GM12872 (cell line): ENCODE data around the gene CHID1.

Experiments used
- TF ChIP-seq, protein P1 (sequence below): IDR thresholded peaks from 3 replicates; pipeline ENCODE4 v1.5.1; 2011; ENCODE audit warnings: low read depth, mild to moderate bottlenecking, low read length, moderate library complexity; ENCODE audit not compliant: insufficient read depth

The CHID1 gene

DNA sequence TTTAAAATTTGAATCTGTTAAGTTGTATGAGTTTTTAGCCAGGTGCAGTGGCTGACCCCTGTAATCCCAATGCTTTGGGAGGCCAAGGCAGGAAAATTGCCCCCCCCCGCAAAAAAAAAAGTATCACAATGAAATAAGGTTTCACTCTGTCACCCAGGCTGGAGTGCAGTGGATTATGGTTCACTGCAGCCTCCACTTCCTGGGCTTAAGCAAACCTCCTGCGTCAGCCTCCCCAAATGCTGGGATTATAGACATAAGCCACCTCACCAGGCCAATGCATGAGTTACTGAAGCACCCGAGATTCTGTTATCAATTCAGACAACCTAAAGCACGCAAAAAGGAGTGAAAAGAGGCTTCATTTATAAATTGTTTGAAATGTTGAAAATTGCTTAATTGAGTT, 2.4 kb upstream of the CHID1 start:
- TF ChIP-seq, protein P1, sequence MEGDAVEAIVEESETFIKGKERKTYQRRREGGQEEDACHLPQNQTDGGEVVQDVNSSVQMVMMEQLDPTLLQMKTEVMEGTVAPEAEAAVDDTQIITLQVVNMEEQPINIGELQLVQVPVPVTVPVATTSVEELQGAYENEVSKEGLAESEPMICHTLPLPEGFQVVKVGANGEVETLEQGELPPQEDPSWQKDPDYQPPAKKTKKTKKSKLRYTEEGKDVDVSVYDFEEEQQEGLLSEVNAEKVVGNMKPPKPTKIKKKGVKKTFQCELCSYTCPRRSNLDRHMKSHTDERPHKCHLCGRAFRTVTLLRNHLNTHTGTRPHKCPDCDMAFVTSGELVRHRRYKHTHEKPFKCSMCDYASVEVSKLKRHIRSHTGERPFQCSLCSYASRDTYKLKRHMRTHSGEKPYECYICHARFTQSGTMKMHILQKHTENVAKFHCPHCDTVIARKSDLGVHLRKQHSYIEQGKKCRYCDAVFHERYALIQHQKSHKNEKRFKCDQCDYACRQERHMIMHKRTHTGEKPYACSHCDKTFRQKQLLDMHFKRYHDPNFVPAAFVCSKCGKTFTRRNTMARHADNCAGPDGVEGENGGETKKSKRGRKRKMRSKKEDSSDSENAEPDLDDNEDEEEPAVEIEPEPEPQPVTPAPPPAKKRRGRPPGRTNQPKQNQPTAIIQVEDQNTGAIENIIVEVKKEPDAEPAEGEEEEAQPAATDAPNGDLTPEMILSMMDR, result no peak

DNA sequence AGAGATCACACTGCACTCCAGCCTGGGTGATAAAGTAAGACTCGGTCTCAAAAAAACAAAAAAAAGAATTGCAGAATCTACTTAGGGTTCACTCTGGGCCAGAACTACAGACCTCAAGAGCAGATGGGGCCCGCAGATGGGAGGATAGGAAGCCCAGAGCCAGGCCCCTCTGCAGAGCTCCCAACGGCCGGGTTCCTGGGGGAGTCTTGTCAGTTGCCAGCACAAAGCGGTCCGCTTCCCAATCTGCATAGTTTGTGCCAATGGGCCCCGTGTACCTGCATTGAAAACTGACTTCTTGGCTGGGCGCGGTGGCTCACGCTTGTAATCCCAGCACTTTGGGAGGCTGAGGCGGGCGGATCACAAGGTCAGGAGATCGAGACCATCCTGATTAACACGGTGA, 1.7 kb upstream of the CHID1 start:
- TF ChIP-seq, protein P1, result no peak

DNA sequence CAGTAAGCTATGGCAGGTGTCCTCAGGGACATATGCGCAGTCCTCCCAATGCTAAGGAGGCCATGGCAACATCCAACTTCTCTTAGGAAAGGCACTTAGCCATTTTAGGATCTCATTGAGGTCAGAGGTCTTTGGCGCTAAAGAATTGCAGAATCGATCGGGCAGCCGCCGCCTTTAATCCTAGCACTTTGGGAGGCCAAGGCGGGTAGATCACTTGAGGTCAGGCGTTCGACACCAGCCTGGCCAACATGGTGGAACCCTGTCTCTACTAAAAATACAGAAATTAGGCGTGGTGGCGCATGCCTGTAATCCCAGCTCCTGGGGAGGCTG, 1.2 kb upstream of the CHID1 start:
- TF ChIP-seq, protein P1, result no peak

DNA sequence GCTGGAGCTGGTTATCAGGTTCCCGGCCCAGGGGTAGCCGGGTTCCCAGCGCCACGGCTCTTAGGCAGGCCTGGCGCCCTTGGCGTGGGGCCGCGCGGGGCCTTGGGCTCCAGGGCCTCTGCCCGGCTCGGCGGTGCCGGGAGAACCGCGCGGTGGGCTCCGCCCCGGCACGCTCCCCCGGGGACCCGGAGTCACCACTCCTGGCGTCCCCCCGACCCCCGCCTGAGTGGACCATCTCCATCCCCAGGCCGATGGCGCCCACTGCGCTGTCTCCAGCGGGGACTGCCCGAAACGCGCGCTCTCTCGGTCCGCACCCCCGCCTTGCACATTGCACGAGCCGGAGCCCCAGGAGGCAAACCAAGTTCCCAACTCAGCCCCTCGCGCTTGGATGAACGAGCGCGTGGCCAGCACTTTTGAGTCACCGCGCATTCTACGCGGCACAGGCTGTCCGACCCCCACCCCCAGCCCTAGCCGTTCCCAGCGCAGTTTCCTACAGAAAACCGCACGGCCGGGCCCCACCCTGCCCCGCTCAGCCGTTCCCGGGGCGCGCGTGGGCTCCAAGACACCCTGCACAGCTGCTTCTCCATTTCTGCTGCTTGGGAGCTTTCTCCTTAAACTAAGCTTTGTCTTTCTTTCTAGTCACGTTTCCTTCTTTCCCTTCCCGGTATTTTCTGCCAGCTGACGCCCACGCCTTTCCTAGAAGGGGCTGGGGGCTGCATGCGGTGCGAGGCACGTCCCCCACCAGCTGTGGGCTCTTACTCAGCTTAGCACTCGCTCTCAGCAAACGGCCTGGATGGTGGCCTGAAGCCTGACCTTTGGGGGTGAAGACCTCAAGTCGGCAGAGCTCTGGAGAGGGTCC, 650 bp upstream of the CHID1 start:
- TF ChIP-seq, protein P1, result no peak

DNA sequence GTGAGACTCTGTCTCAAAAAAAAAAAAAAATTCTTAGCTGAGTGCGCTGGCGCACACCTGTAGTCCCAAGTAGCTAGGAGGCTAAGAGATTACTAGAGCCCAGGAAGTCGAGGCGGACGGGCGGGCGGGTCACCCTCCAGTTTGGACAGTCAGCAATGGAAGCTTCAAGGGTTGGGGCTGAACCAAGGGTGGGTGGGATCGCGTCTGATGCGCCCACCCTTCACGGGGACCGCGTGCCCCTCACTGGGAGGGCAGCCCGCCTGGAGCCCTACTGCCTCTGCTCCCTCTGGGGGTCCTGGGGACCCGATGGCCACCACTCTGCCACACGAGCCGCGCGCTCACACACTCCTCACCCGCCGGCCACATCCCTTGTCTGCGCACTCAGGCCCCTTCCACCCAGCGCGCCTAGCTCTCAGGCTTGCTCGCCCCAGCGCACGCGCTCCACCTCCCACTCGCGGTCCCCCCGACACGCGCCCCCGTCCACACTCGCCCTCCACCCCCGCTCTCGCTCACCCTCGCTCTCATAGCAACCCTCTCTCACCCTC, 494 bp downstream of the CHID1 start:
- TF ChIP-seq, protein P1, result no peak

DNA sequence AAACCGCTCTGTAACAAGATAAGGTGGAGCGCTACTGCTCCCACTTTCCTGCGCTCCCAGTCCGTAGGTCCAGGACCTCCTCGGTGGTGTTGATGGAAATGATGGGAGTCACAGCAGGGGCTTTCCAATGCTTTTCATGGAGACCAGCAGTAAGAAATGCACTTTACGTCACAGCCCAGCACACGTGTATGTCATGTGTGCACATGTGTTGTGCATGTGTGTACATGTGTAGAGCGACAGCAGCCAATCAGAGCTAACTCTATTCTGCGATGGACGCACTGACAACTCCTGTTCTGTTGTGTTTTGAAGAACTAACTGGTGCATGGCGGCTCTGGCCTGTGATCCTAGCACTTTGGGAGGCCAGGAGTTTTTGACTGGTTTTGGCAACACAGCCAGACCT, 1.2 kb downstream of the CHID1 start:
- TF ChIP-seq, protein P1, result no peak

DNA sequence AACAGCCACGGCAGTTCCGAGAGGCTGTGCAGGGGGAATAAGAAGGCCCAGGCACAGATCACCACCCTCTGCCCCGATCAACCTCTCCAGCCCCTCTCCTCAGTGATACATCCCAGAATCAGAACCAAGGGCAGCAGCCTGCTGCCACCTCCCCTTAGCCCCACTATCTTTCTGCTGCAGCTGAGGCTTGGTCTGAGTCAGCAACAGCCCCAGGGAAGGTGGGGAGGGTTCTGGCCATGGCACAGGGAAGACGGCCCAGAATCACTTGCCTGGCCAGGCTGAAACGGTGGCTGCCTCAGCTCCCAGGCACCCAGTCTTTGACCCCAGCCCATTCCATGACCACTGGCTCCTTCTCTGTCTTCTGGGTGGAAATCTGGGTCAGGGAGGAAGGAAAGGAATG, 2.3 kb downstream of the CHID1 start:
- TF ChIP-seq, protein P1, result no peak
